GM12891 (cell line): ENCODE data around the gene FOXF2.

Experiments used
- POLR2A ChIP-seq: IDR thresholded peaks from 2 replicates; pipeline ENCODE4 v1.6.1; 2011; ENCODE audit warnings: low read depth, low read length, control low read depth
- POLR2AphosphoS5 ChIP-seq: IDR thresholded peaks from 2 replicates; pipeline ENCODE4 v1.6.1; 2011; ENCODE audit warnings: low read depth, low read length, control low read depth
- POU2F2 ChIP-seq: IDR thresholded peaks from 2 replicates; pipeline ENCODE4 v1.6.1; 2011; ENCODE audit warnings: low read depth, mild to moderate bottlenecking, control low read depth, low read length, moderate library complexity
- SPI1 ChIP-seq: IDR thresholded peaks from 2 replicates; pipeline ENCODE4 v1.6.1; 2011; ENCODE audit warnings: low read depth, low read length, control low read depth
- TAF1 ChIP-seq: IDR thresholded peaks from 2 replicates; pipeline ENCODE4 v1.6.1; 2011; ENCODE audit warnings: low read depth, low read length, control low read depth

GRCh38 chr6:1379017-1379787 is 10.2 kb upstream of the FOXF2 start:
- TF ChIP-seq POLR2A, result no peak
- no peak for TF ChIP-seq POLR2AphosphoS5
- no peak for TF ChIP-seq TAF1
- TF ChIP-seq SPI1, result no peak
- TF ChIP-seq POU2F2, result no peak
